GM18517 (cell line): ENCODE data around the gene FADS1.
A peak's percentile ranks its signal among the peaks of the same experiment; 100 is the strongest.

Experiments used
- ATAC-seq: cut with Tn5 transposase; IDR thresholded peaks from one replicate; pipeline ENCODE4 v1.9.1; 2021; ENCODE audit warnings: mild to moderate bottlenecking, moderate library complexity; ENCODE audit not compliant: unreplicated experiment

FADS1 gene

DNA sequence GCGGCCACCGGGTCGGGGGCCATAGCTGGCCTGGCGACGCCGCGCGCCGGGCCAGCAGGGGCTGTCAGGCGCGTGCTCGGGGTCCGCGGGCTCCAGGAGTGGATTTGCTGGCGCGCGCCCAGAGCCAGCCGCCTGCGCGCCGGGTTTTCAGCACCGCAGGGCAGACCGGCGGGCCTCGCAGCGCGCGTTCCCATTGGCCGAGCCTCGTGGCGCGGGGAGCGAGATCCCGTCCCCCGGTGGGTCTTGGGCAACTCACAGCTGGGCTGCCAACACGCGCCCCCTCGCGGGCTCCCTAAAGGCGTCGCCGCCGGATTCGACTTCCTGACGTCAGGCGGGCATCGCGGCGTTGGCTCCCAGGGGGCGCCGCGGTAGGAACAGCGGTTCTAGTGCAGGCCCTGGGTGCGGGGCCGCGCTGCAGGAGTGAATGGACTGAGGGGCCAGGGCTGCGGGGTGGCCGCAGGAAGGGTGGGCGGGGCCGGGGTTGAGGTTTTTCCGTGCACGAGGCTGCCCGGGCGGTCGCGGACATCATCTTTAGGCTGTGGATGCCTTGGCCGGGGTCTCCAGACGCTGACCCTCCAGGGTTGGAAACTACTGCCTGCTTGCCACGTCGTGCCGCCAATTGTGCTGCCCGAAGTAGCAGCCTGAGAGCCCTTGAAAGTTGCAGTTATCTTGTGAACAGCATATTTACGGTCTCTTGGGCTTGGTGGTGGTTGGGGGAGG lies at the start of gene FADS1:
Gene FADS1, minus strand, starts transcription at position 268 of the 720 bp plus-strand sequence. Its CDS starts 74 bp downstream, at position 194.
- peak; percentile 49 for ATAC-seq

DNA sequence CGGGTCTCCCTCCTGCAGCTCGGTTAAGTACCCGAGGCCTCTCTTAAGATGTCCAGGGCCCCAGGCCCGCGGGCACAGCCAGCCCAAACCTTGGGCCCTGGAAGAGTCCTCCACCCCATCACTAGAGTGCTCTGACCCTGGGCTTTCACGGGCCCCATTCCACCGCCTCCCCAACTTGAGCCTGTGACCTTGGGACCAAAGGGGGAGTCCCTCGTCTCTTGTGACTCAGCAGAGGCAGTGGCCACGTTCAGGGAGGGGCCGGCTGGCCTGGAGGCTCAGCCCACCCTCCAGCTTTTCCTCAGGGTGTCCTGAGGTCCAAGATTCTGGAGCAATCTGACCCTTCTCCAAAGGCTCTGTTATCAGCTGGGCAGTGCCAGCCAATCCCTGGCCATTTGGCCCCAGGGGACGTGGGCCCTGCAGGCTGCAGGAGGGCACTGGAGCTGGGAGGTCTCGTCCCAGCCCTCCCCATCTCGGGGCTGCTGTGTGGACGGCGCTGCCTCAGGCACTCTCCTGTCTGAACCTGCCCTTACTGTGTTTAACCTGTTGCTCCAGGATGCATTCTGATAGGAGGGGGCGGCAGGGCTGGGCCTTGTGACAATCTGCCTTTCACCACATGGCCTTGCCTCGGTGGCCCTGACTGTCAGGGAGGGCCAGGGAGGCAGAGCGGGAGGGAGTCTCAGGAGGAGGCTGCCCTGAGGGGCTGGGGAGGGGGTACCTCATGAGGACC lies 49.6 kb upstream of the FADS1 start:
- ATAC-seq: no peak

DNA sequence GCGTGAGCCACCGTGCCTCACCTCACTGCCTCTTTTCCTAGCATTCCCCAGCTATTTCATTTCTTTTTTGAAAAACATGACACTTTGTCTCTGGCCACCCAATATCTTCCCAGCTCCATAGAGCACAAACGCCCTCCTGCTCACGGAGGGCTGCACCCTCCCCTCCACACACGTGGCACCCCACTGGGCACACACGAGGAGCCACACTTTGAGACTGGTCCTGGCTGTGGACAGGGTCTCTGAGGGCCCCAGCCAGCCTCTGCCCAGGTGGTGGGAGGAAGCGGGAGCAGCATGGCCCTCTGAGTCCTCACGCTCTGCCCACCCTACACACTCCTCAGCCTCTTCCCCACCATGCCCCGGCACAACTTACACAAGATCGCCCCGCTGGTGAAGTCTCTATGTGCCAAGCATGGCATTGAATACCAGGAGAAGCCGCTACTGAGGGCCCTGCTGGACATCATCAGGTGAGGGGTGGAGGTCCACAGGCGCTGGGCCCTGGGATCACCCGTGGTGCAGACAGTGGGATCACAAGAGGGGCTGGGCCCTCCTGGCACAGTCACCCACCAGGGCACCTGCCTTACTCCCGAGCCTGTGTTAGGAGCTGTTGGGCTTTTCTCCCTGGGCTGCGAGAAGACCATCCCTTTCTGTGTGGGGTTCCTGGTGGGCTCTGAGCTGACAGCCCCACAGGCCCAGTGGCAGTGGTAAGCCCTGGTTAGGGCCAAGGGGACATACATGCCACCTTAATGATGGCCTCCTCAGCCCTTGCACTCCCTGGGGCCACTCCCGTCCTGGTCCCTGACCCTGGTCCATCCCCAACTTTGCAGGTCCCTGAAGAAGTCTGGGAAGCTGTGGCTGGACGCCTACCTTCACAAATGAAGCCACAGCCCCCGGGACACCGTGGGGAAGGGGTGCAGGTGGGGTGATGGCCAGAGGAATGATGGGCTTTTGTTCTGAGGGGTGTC lies 48.3 kb upstream of the FADS1 start:
- ATAC-seq: no peak

DNA sequence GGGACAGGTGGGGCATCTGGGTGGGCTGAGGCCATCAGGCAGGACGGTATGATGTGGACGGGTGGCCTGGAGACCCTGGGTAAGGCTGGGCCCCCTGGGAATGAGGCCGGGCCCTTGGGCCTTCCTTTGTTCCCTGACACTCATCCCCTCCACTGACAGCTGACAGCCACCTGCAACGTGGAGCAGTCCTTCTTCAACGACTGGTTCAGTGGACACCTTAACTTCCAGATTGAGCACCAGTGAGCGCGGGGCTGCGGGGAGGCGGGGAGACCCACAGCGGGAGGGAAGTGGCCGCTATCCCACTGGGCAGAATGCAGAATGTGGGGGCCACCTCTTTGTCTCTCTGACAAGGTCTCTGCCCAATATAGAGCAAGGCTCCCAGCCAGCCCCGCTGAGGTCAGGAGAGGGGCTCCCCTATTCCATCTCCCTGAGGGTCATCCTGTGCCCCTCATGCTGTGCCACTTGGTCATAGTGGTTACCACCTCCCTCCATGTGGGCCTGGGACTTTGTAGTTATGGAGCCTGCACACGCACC lies 46.8 kb upstream of the FADS1 start:
- no peak for ATAC-seq

DNA sequence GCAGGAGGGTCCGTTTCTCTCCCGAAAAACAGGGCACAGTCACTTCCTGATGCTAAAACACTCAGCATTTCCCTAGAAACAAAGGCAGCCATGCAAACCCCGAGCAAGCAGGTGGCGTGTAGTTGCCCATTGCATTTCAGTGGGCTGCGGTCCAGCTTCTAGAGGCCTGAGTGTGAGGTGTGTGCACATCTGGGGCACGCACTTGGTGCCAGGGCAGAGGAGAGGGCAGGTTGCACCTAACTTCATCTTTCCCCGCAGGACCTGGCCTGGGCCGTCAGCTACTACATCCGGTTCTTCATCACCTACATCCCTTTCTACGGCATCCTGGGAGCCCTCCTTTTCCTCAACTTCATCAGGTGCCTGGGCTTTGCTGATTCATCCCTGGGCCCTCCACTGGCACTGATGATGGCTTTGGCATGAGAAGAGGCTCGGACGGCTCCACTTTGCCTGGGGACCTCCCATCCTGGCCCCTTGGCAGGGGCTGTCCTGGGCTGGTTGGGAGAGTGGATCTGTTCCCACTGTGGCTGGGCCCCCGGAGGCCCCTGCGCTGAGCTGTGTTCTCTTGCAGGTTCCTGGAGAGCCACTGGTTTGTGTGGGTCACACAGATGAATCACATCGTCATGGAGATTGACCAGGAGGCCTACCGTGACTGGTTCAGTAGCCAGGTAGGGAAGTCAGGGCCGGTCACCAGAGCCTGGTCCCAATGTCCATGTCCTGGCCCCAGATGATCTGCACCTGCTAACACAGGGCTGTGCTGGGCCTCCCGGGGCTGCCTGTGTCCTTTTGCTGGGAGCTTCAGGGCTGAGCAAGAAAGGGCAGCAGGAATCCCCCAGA lies 46.1 kb upstream of the FADS1 start:
- ATAC-seq: no peak

DNA sequence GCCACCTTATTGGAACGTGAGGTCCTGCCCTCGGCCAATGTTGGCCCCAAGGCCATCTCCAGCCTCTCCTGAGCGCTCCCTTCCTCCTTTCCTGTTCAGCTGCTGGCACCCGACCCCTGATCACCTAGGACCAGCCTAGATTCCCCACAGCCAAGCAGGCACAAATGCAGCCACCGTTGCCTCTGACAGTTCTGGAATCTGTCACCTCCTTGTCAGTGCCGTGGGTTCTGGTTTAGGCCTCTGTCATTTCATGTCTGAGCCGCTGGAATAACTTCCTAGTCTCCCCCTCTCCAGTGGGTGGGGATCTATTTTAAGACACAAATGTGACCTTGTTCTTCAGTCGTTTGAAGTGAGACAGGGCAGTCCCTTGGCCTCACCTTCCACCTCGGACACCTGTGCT lies 44.8 kb upstream of the FADS1 start:
- no peak for ATAC-seq

DNA sequence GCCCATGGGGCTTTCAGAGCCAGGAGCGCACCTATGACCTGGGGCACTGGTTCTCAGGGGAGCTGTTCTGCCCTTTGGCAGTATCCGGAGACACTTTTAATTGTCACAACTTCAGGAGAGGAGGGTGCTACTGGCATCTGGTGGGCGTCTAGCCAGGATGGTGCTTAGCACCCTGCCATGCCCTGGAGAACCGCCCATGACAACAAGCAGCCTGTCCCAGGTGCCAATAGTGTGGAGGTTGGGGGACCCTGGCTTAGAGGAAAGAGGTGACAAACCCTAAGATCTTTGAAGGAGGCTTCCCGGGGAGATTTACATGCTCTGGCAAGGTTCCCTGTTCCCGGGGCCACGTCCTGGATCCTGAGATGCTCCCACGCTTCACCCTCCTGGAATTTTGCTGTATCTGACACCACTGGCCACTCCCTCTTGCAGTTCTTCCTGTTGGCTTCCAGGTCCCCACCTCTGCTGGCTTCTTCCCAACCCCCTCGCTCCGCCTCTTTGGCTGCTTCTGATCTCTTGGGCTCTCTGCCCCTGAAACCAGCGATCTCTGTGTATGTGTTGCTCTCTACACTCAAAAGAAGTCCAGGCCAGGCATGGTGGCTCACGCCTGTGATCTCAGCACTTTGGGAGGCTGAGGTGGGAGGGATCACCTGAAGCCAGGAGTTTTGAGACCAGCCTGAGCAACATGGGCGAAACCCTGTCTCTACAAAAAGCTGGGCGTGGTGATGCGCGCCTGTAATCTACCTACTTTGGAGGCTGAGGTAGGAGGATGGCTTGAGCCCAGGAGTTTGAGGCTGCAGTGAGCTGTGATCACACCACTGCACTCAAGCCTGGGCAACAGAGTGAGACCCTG lies 43.5 kb upstream of the FADS1 start:
- no peak for ATAC-seq

DNA sequence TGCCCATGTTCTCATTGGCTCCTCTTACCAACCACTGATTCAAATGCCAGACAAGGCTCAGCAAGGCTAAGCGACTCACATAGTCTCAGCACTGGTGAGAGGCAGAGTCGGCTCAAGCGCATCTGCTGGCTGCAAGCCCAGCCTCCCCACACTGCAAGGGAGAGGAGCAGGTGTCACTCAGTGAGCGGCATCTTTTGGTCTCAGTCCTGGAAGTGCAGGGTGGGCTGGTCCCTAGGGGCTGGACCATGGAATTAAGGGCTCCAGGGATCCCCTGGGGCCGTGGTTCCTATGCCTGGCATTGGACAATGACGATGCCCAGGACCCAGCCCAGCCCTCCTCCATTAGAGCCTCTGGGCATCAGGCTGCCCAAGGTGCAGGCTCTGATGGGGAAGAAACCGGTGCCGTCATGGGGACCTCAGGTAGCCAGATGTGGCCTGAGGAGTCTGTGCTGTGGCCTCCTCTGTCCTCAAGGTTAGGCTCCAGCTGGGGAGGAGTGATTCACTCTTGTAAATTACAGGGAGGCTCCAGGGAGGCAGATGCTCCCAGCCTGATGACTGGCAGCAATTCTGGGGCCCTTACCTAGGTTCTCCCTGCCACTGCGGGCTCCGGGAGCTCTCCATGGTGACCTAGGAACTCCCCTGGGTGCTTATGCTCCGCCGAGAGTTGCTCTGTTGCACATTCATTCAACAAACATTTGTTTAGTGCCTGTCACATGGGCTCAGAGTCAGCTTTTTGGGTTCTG lies 39.3 kb upstream of the FADS1 start:
- ATAC-seq: no peak

DNA sequence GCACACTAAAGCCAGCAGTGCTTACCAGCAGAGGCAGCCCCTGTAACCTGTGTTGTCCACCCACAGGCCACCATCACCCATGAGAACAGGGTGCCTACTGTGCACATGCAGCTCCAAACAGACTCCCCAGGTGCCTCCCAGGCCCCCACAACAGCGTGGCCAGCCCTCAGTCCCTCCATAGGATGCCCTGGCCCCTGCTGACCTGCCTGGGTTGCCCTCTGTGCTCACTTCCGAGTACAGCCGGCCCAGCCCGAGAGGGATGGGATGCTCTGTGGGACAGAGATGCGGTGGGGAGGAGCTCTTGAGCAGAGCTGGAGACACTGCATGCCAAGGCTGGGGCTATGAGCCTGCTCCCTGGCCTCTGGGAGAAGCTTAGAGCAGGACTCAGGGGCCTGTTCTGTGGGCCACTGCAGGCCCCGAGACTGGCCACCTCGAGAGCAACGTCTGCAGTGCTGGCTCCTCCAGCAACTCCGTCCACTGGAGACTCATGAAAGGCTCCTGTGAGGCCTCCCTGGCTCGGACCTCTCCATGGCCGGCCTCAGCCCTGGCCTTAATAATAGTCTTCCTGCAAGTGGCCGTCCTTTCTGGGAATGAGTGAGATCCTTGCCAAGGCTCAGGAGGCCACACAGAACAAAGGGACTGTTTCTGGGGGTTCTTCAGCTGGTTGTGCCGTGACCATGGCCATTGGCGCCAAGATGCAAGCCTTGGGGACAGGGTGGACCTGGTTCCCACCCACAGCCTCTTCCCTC lies 38.3 kb upstream of the FADS1 start:
- no peak for ATAC-seq

DNA sequence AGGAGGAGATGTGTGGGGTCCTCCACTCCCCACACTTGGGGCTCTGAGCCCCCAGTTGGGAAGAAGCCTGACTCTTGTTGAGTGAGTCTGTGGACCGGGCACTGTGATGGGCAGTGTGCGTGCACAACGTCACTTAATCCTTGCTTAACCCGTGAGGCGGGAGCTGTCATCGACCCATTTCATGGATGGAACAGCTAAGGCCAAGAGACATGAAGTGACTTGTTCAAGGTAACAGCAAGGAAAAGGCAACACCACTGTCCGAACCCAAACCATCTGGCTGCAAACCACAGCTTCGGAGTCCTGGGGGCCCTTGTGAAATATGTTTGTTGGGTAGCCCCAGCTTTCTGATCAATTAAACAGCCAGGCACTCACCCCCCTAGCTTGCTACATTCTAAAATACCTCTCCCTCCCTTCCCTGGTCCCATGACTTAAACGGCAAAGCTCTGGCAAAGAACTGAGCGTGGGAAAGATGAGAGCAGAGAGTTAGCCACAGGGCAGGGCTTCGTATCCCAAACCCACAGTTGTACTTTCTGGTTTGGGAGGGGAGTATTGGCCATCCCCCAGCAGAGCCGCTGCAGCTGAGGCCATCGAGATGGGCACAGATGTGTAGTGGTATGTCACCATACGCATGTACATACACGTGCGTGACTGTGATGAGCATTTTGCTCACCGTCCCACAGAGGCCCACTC lies 37.5 kb upstream of the FADS1 start:
- ATAC-seq: no peak

DNA sequence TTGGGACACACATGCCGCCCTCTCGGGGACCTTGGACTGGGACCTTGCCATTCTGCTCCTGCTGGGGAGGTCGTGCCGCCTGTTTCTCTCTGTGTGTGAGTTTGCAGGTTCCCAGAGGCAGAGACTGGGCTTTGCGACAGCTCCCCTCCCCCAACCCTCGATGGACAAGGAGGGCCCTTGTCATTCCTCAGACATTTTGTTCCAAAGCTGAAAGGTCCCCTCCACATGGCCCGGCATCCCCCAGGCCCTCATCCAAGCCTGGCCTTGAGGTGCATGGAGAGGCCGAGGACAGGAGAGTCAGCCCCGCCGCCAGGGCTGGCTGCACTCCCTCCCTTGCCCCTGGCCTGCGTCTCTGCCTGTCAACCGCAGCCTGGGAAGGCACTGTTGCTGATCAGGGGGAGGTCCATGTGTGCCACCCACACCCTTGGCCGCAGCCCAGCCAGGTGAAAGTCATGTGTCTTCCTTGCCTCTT lies 36.9 kb upstream of the FADS1 start:
- no peak for ATAC-seq

DNA sequence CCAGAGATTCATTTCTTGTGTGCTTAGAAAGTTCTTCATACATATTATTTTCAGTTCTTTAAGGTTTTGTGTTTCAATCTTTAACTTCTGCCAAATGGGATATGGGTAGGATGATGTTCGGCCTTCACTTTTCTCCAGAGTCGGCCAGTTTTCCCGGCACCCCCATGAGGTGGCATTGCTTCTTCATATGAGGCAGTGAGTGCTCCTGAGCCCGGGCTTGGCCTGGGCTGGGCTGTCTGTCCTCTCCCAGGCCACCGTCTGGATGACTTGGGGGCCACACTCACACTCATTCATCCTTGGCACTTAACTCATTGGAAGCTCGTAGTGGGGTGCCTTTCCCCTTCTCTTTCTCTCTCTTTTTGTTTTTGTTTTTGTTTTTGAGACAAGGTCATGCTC lies 35.1 kb upstream of the FADS1 start:
- ATAC-seq: no peak

DNA sequence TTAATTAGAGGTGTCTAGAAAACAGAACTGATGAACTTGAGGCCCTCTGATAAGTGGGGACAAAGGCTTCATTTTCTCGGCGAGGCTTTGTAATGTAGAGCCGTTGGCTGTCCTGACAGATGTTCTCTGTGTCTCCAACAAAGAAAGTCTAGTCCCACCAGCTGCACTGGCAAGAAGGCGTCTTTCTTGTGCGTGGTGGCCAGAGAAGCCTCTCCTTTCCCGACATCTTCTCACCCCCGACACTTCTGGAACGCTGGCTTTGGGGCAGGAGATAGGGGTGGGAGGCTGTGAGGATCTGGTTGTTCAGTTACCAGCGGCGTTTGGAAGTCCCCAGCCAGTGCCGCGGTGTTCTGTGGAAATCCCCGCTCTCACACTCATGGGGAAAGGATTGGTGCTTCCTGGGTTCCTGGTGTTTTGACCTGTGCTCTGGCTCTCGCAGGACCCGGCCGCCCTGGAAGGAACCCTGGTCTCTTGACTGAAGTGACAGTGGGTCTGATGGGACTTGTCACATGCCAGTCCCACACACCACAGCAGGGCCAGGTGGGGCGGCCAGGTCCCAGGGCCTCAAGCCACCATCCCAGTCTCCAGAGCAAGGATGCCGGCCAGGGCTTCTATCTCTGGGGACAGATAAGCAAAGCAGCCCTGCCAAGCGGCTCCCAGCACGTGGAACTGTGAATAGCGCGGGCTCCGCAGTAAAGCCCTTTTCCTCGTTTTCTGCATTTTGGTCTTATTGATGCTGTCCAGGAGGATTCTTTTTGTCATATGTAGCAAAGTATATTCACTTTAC lies 34.5 kb upstream of the FADS1 start:
- no peak for ATAC-seq

DNA sequence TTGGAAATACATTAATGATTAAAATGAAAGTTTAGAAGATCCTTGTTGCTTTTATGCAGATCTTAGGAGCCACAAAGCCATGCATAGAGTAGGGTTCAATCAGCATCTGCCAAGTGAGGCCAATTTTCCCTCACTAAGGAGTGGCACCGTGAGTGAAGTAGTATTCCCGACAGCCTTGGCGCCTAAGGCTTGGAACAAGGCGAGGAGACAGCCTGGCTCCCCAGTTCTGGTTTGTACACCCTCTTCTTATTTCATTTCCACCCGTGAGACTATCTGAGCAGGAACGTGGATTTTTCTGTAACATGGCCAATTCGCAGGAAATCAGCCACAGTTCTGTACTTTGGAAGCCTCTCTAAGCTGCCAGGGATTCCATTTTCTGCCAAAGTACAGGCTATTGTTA lies 33.9 kb upstream of the FADS1 start:
- ATAC-seq: no peak

DNA sequence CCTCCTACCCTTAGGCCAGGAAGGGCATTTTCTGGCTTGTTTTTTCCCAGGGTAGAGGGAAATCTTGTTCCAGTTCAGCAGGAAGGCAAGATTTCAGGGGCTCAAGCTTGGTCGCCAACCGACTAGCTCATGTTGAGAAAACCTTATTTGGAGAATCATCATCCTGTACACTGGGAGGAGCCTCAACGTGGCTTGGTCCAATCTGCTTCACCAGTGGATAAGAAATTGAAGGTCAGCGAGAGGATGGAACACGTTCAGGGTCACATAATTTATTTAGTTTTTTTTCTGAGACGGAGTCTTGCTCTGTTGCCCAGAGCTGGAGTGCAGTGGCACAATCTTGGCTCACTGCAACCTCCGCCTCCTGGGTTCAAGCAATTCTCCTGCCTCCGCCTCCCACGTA lies 31.8 kb upstream of the FADS1 start:
- no peak for ATAC-seq

DNA sequence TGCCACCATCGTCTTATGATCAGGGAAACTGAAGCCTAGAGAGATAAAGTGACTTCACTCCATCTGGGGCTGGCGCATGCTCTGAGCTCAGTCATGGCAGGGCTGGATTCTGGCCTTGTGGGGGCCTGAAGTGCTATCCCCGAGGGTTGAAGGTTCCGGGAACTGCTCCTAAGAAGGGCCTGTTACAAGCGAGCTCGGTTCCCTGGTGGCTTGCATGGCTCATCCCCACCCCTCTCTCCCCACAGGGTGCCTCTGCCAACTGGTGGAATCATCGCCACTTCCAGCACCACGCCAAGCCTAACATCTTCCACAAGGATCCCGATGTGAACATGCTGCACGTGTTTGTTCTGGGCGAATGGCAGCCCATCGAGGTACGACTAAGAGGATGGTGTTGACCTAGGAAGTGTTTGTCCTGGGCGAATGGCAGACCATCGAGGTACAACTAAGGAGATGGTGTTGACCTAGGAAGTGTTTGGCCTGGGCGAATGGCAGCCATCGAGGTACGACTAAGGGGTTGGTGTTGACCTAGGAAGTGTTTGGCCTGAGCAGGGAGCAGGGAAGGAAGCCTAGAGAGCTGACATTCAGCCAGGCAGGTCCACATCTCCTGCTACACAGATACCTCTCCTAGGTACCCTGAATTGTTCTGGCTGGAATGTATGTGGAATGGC lies 31.2 kb upstream of the FADS1 start:
- ATAC-seq: no peak
